KOPT-K1 (cell line): Measurements from ENCODE around the gene ACADSB.

ENCODE experiments used
- H3K27ac ChIP-seq: fragments of 200-600 bp; sonication (generic); 2 replicates; pipeline ENCODE4 v1.5.1; 2016; ENCODE audit warnings: antibody characterized with exemption, mild to moderate bottlenecking, low read depth, low read length; ENCODE audit not compliant: poor library complexity, severe bottlenecking
- H3K36me3 ChIP-seq: fragments of 200-600 bp; sonication (generic); 2 replicates; pipeline ENCODE4 v1.5.1; 2017; ENCODE audit warnings: antibody characterized with exemption, mild to moderate bottlenecking, low read length, moderate library complexity; ENCODE audit not compliant: insufficient read depth
- H3K9me3 ChIP-seq: fragments of 200-600 bp; sonication (generic); 2 replicates; pipeline ENCODE4 v1.5.1; 2017; ENCODE audit warnings: antibody characterized with exemption, low read length, mild to moderate bottlenecking; ENCODE audit not compliant: insufficient read depth, poor library complexity, severe bottlenecking

The ACADSB gene

GRCh38 chr10:123042708-123043408 is 34.1 kb downstream of the ACADSB start:
- H3K9me3 ChIP-seq, result no peaks in the 10 kb centered on the region
- peaks cover 10% of the 10 kb centered on the region for H3K36me3 ChIP-seq
- no peak overlapping the region for H3K27ac ChIP-seq

DNA sequence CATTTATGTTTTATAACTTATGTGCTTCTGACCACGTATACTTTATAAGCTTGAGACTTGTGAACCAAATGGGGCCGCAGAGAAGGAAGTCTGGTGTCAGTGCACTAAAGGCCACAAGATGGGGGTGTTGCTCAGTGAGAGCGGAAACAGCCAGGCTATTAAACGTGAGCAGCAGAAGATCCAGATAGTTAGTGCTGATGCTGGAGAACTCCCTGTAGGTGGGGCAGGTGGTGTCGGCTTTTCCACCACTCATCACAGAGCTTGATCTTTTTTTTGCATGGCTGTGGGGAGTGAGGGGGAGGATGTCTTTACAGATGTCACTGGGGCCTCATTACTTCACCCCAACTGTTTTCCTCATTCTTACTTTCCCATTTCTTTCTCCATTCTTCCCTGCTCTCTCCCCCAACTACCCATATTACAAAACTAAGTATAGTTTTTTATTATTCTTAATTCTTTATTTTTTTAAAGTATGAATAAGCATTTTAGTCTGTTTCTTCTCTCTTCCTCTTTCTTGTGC is 34.7 kb downstream of the ACADSB start:
- Histone ChIP-seq H3K27ac (no peak overlapping the region), H3K36me3 (peaks cover 15% of the 10 kb centered on the region), H3K9me3 (no peaks in the 10 kb centered on the region)

GRCh38 chr10:123044391-123044790 is 35.6 kb downstream of the ACADSB start:
- Histone ChIP-seq H3K36me3 (peaks cover 11% of the 10 kb centered on the region), H3K9me3 (no peaks in the 10 kb centered on the region), H3K27ac (no peak overlapping the region)

DNA sequence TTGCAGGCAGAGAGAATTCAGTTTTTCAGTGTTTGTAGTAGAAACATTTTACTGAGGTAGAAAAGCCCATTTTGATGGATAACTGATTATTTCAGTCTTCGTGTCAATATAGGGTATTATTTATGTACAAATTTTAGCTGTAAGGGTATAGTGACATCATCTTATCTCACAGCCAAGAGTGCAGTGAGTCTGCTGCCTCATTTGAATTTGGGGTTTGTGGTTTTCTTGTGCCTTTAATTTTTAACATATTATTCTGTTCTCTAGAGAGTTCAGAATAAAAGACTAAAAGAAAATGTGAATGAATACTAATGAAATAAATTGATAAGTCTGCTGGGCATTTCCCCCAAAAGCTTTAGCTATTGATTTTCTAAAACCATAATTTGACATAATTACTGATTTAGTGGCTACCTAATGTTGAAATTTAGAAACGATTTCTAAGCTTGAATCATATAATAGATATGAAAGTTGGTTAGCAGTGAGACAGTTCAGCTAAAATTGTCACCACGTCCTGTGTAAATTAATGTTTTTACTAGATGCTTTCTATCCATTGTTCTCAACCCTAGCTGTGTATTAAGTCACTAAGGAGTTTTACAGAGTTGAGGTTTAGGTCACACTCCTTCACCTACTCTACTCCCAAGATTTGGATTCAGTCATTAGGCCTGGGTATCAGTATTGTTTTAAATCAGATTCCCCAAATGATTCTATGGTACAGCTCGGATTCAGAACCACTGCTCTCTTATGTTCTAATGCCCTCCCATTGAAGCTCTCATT is 37.3 kb downstream of the ACADSB start:
- H3K36me3 ChIP-seq, result peaks cover 11% of the 10 kb centered on the region
- no peaks in the 10 kb centered on the region for H3K9me3 ChIP-seq
- H3K27ac ChIP-seq, result no peak overlapping the region

DNA sequence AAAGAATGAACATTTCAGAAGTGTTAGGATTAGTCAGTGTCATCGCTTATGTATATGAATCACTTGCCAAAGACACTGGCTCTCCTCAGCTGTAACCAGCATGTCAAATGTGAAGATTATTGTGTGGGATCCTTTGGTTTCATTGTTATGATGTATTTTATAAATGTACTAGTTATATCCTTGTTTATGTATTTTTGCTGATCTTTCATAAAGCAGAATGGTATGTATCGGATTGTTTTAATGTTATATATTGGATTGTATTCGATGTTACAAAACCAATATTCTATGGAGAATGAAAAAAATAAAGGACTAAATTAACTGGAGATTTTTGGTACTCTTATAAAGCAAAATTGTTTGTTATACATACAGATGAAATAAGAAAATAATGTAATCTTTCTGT is 49.2 kb downstream of the ACADSB start:
- no peaks in the 10 kb centered on the region for H3K36me3 ChIP-seq
- H3K9me3 ChIP-seq, result no peaks in the 10 kb centered on the region

DNA sequence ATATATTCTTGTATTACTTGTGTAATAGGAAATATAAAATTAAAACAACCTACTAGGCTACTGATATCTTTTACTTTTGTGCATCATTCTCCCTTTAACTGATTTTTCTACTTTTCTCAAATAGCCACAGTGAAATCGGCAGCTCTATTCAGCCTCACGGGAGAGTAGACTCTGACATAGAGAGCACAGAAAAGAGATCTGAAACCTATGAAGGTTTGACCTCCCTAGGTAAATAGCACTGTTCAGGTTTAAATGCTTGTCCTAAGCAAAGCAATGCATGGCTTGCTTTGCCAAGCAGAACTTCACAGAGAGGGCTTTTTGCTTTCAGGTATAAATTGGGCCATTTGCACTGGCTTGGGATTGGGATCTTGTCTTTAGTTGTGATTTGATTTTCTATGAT is 53.1 kb downstream of the ACADSB start:
- H3K27ac ChIP-seq, result no peak overlapping the region
- no peaks in the 10 kb centered on the region for H3K9me3 ChIP-seq
- no peaks in the 10 kb centered on the region for H3K36me3 ChIP-seq

More for the DNA sequence above, 49.2 kb downstream of the ACADSB start:
- no peak overlapping the region for H3K27ac ChIP-seq

DNA sequence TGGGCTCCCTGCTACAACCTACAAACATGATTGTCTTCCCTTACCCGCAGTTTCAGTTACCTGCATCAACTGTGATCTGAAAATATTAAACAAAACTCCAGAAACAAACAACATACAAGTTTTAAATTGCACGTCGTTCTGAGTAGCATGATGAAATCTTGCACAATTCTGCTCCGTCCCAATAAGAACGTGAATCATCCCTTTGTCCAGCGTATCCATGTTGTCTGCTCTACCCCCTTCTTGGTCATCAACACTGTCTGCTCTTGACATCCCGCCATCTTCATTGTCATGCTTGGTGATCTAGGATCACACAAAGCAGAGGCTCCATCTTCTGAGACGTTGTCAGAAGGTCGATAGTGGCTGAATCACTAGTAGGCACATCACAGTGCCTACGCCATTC is 53.9 kb downstream of the ACADSB start:
- Histone ChIP-seq H3K27ac (no peak overlapping the region), H3K36me3 (no peaks in the 10 kb centered on the region), H3K9me3 (no peaks in the 10 kb centered on the region)

GRCh38 chr10:123068087-123068853 is 59.5 kb downstream of the ACADSB start:
- Histone ChIP-seq H3K27ac (no peak overlapping the region), H3K36me3 (no peaks in the 10 kb centered on the region), H3K9me3 (no peaks in the 10 kb centered on the region)

GRCh38 chr10:123069246-123069986 is 60.6 kb downstream of the ACADSB start:
- Histone ChIP-seq H3K36me3 (no peaks in the 10 kb centered on the region), H3K9me3 (no peaks in the 10 kb centered on the region), H3K27ac (no peak overlapping the region)

GRCh38 chr10:123073187-123073586 is 64.4 kb downstream of the ACADSB start:
- Histone ChIP-seq H3K9me3 (no peaks in the 10 kb centered on the region), H3K36me3 (no peaks in the 10 kb centered on the region), H3K27ac (no peak overlapping the region)

GRCh38 chr10:123074215-123074614 is 65.4 kb downstream of the ACADSB start:
- Histone ChIP-seq H3K36me3 (no peaks in the 10 kb centered on the region), H3K27ac (no peak overlapping the region), H3K9me3 (no peaks in the 10 kb centered on the region)

GRCh38 chr10:123081896-123082295 is 73.1 kb downstream of the ACADSB start:
- no peak overlapping the region for H3K27ac ChIP-seq

GRCh38 chr10:123083811-123084210 is 75.0 kb downstream of the ACADSB start:
- no peaks in the 10 kb centered on the region for H3K9me3 ChIP-seq
- no peak overlapping the region for H3K27ac ChIP-seq
- H3K36me3 ChIP-seq, result no peaks in the 10 kb centered on the region

More at GRCh38 chr10:123081896-123082295, 73.1 kb downstream of the ACADSB start:
- Histone ChIP-seq H3K9me3 (no peaks in the 10 kb centered on the region), H3K36me3 (no peaks in the 10 kb centered on the region)

GRCh38 chr10:123086281-123086680 is 77.5 kb downstream of the ACADSB start:
- H3K27ac ChIP-seq, result no peak overlapping the region
- H3K36me3 ChIP-seq, result no peaks in the 10 kb centered on the region
- no peaks in the 10 kb centered on the region for H3K9me3 ChIP-seq
